ENCODE measurements around the gene PCGF2.

The PCGF2 gene

GRCh38 chr17:38712593-38712992 is 35.5 kb downstream of the PCGF2 start:
- no peaks in the 10 kb centered on the region for H3K27me3 ChIP-seq (replicated peaks; ENCODE audit: insufficient read depth, low read length)
- H3K9me2 ChIP-seq (replicated peaks; ENCODE audit: insufficient read depth, low read length): no peaks in the 10 kb centered on the region
- H3K9me3 ChIP-seq (replicated peaks; ENCODE audit: insufficient read depth, low read length): no peaks in the 10 kb centered on the region
- H3K4me1 ChIP-seq (ENCODE audit: low read length): no peaks in the 10 kb centered on the region
- H4K20me1 ChIP-seq (ENCODE audit: insufficient read depth, low read length): no peaks in the 10 kb centered on the region
- no peak overlapping the region for H3K4me2 ChIP-seq (ENCODE audit: low read depth, low read length)
- no peak overlapping the region for H3K9ac ChIP-seq (ENCODE audit: low read length)
- no peak for DNase-seq
- H2AFZ ChIP-seq (ENCODE audit: low read length): no peak overlapping the region
- H3F3A ChIP-seq (ENCODE audit: insufficient read depth, low read length): no peaks in the 10 kb centered on the region
- H3K36me3 ChIP-seq (replicated peaks; ENCODE audit: insufficient read depth, low read length): 0 out of 2 replicates have a peak, but pooled peaks cover 5% of the 10 kb centered on the region
- H3K4me3 ChIP-seq (ENCODE audit: low read length): no peak overlapping the region
- TF ChIP-seq EZH2 (optimal IDR thresholded peaks at IDR 0.05; ENCODE audit: low read depth, low read length) (no peak), EZH2phosphoT487 (IDR thresholded peaks at IDR 0.05; ENCODE audit: low read length) (no peak), CTCF (IDR thresholded peaks at IDR 0.05; ENCODE audit: low read length) (no peak)
- no peak overlapping the region for H3K27ac ChIP-seq (ENCODE audit: low read length)
- H3K79me2 ChIP-seq (ENCODE audit: low read length): peaks cover 34% of the 10 kb centered on the region

GRCh38 chr17:38711792-38712571 is 36.2 kb downstream of the PCGF2 start:
- no peak overlapping the region for H3K4me3 ChIP-seq (ENCODE audit: low read length)
- H3K4me1 ChIP-seq (ENCODE audit: low read length): peaks cover 5% of the 10 kb centered on the region; the same call in 1 of the 2 replicates
- no peak overlapping the region for H3K9ac ChIP-seq (ENCODE audit: low read length)
- H3K79me2 ChIP-seq (ENCODE audit: low read length): peaks cover 40% of the 10 kb centered on the region
- no peak for DNase-seq
- H4K20me1 ChIP-seq (ENCODE audit: insufficient read depth, low read length): no peaks in the 10 kb centered on the region
- H3K36me3 ChIP-seq (replicated peaks; ENCODE audit: insufficient read depth, low read length): 0 out of 2 replicates have a peak, but pooled peaks cover 5% of the 10 kb centered on the region
- TF ChIP-seq EZH2phosphoT487 (IDR thresholded peaks at IDR 0.05; ENCODE audit: low read length) (no peak), CTCF (IDR thresholded peaks at IDR 0.05; ENCODE audit: low read length) (no peak), EZH2 (optimal IDR thresholded peaks at IDR 0.05; ENCODE audit: low read depth, low read length) (no peak)
- H3K4me2 ChIP-seq (ENCODE audit: low read depth, low read length): no peak overlapping the region
- no peaks in the 10 kb centered on the region for H3K27me3 ChIP-seq (replicated peaks; ENCODE audit: insufficient read depth, low read length)
- no peak overlapping the region for H3K27ac ChIP-seq (ENCODE audit: low read length)
- no peaks in the 10 kb centered on the region for H3K9me3 ChIP-seq (replicated peaks; ENCODE audit: insufficient read depth, low read length)
- no peaks in the 10 kb centered on the region for H3K9me2 ChIP-seq (replicated peaks; ENCODE audit: insufficient read depth, low read length)
- H3F3A ChIP-seq (ENCODE audit: insufficient read depth, low read length): no peaks in the 10 kb centered on the region
- H2AFZ ChIP-seq (ENCODE audit: low read length): no peak overlapping the region

GRCh38 chr17:38710985-38711384 is 37.2 kb downstream of the PCGF2 start:
- peaks cover 6% of the 10 kb centered on the region; the same call in 1 of the 2 replicates for H3K4me1 ChIP-seq (ENCODE audit: low read length)
- H3F3A ChIP-seq (ENCODE audit: insufficient read depth, low read length): peaks cover 5% of the 10 kb centered on the region
- H3K4me3 ChIP-seq (ENCODE audit: low read length): no peak overlapping the region
- H2AFZ ChIP-seq (ENCODE audit: low read length): no peak overlapping the region
- H3K79me2 ChIP-seq (ENCODE audit: low read length): peaks cover 50% of the 10 kb centered on the region
- no peaks in the 10 kb centered on the region for H4K20me1 ChIP-seq (ENCODE audit: insufficient read depth, low read length)
- DNase-seq: no peak
- H3K9me3 ChIP-seq (replicated peaks; ENCODE audit: insufficient read depth, low read length): no peaks in the 10 kb centered on the region
- no peaks in the 10 kb centered on the region for H3K9me2 ChIP-seq (replicated peaks; ENCODE audit: insufficient read depth, low read length)
- no peaks in the 10 kb centered on the region for H3K27me3 ChIP-seq (replicated peaks; ENCODE audit: insufficient read depth, low read length)
- TF ChIP-seq EZH2phosphoT487 (IDR thresholded peaks at IDR 0.05; ENCODE audit: low read length) (no peak), EZH2 (optimal IDR thresholded peaks at IDR 0.05; ENCODE audit: low read depth, low read length) (no peak), CTCF (IDR thresholded peaks at IDR 0.05; ENCODE audit: low read length) (no peak)
- H3K4me2 ChIP-seq (ENCODE audit: low read depth, low read length): no peak overlapping the region
- H3K9ac ChIP-seq (ENCODE audit: low read length): no peak overlapping the region
- no peak overlapping the region for H3K27ac ChIP-seq (ENCODE audit: low read length)
- 0 out of 2 replicates have a peak, but pooled peaks cover 5% of the 10 kb centered on the region for H3K36me3 ChIP-seq (replicated peaks; ENCODE audit: insufficient read depth, low read length)
